NK-92 treated with Interleukin-12 subunit alpha and Interleukin-12 subunit beta, amount 100 ng/mL, for 24 hours (cell line): ENCODE measurements around the gene B3GAT2.
"Not testable (repeated sequence)": the region's sequence is repeated elsewhere in the genome, so short reads cannot be mapped to it uniquely, and the experiment has no call there.

Experiments
- DNase-seq: peaks from one replicate; lab custom pipeline; 2025; lab: John Stamatoyannopoulos, UW

Gene B3GAT2

GRCh38 chr6:70956451-70957283 lies at the start of gene B3GAT2:
Gene B3GAT2, minus strand, starts transcription at chr6:70957060. Its CDS starts 631 bp downstream, at chr6:70956429.
- DNase-seq: no peak

- DNase-seq: no peak
These were observed 41.3 kb upstream of the B3GAT2 start for GRCh38 chr6:70998148-70998547.

- no peak for DNase-seq
These were observed 40.5 kb upstream of the B3GAT2 start for GRCh38 chr6:70997379-70997778.

- DNase-seq: no peak
These were observed 39.2 kb upstream of the B3GAT2 start for GRCh38 chr6:70996106-70996505.

GRCh38 chr6:70995411-70995810 lies 38.6 kb upstream of the B3GAT2 start:
- DNase-seq: no peak

- no peak for DNase-seq
These were observed 34.4 kb upstream of the B3GAT2 start for GRCh38 chr6:70991253-70991652.

- no peak for DNase-seq
These were observed 28.3 kb upstream of the B3GAT2 start for GRCh38 chr6:70985156-70985555.

GRCh38 chr6:70982747-70983146 lies 25.9 kb upstream of the B3GAT2 start:
- DNase-seq: no peak

- DNase-seq: no peak
These were observed 23.9 kb upstream of the B3GAT2 start for GRCh38 chr6:70980727-70981126.

- no peak for DNase-seq
These were observed 16.7 kb upstream of the B3GAT2 start for GRCh38 chr6:70973604-70974003.

GRCh38 chr6:70967049-70967448 lies 10.2 kb upstream of the B3GAT2 start:
- DNase-seq: no peak

- no peak for DNase-seq
These were observed 391 bp upstream of the B3GAT2 start for GRCh38 chr6:70957284-70957617.

- no peak for DNase-seq
These were observed 739 bp downstream of the B3GAT2 start for GRCh38 chr6:70956191-70956450.

GRCh38 chr6:70955441-70956190 lies 1.2 kb downstream of the B3GAT2 start:
- DNase-seq: no peak

- DNase-seq: no peak
These were observed 2.1 kb downstream of the B3GAT2 start for GRCh38 chr6:70954750-70955149.

GRCh38 chr6:70954176-70954575 lies 2.7 kb downstream of the B3GAT2 start:
- DNase-seq: no peak

GRCh38 chr6:70952608-70953165 lies 4.2 kb downstream of the B3GAT2 start:
- DNase-seq: no peak

GRCh38 chr6:70944321-70944720 lies 12.5 kb downstream of the B3GAT2 start:
- DNase-seq: not testable (repeated sequence)

- no peak for DNase-seq
These were observed 23.0 kb downstream of the B3GAT2 start for GRCh38 chr6:70933853-70934252.

- DNase-seq: no peak
These were observed 51.1 kb downstream of the B3GAT2 start for GRCh38 chr6:70905742-70906141.

GRCh38 chr6:70903665-70904452 lies 53.0 kb downstream of the B3GAT2 start:
- DNase-seq: no peak

GRCh38 chr6:70901324-70901723 lies 55.5 kb downstream of the B3GAT2 start:
- DNase-seq: no peak

GRCh38 chr6:70900047-70900446 lies 56.8 kb downstream of the B3GAT2 start:
- no peak for DNase-seq
